ENCODE results near the gene BLTP2.

BLTP2 gene

GRCh38 chr17:28688481-28688880 is 43.5 kb upstream of the BLTP2 start:
- H3K36me3 ChIP-seq (ENCODE audit: control insufficient read depth, low read length): peaks cover 74% of the 10 kb centered on the region
- no peak overlapping the region for H3K4me2 ChIP-seq (ENCODE audit: low read length)
- no peaks in the 10 kb centered on the region for H3K9me3 ChIP-seq (ENCODE audit: control insufficient read depth, insufficient read depth, low read length)
- no peaks in the 10 kb centered on the region for H3K79me2 ChIP-seq (ENCODE audit: control insufficient read depth, low read length)
- H3F3A ChIP-seq (ENCODE audit: control insufficient read depth, insufficient read depth): no peaks in the 10 kb centered on the region
- no peaks in the 10 kb centered on the region for H3K4me1 ChIP-seq (ENCODE audit: control insufficient read depth, low read length)
- H3K4me3 ChIP-seq (ENCODE audit: low read length): no peak overlapping the region
- H3K27ac ChIP-seq (ENCODE audit: low read depth, low read length): no peak overlapping the region
- H4K20me1 ChIP-seq (ENCODE audit: control insufficient read depth, insufficient read depth, low read depth, low read length): no peaks in the 10 kb centered on the region
- TF ChIP-seq CTCF (IDR thresholded peaks at IDR 0.05; ENCODE audit: low read depth, low read length, poor library complexity, severe bottlenecking): no peak
- no peak for TF ChIP-seq EZH2phosphoT487 (IDR thresholded peaks at IDR 0.05; ENCODE audit: borderline replicate concordance, low read length)
- no peaks in the 10 kb centered on the region for H3K9me2 ChIP-seq (replicated peaks; ENCODE audit: control insufficient read depth, low read length)
- H3K27me3 ChIP-seq (ENCODE audit: control insufficient read depth, low read length): no peaks in the 10 kb centered on the region

GRCh38 chr17:28686296-28686695 is 41.3 kb upstream of the BLTP2 start:
- Histone ChIP-seq H4K20me1 (ENCODE audit: control insufficient read depth, insufficient read depth, low read depth, low read length) (no peaks in the 10 kb centered on the region), H3K79me2 (ENCODE audit: control insufficient read depth, low read length) (no peaks in the 10 kb centered on the region), H3K9me2 (replicated peaks; ENCODE audit: control insufficient read depth, low read length) (no peaks in the 10 kb centered on the region), H3K27ac (ENCODE audit: low read depth, low read length) (no peak overlapping the region), H3K27me3 (ENCODE audit: control insufficient read depth, low read length) (no peaks in the 10 kb centered on the region), H3K36me3 (ENCODE audit: control insufficient read depth, low read length) (peaks cover 94% of the 10 kb centered on the region), H3K9me3 (ENCODE audit: control insufficient read depth, insufficient read depth, low read length) (no peaks in the 10 kb centered on the region), H3K4me1 (ENCODE audit: control insufficient read depth, low read length) (no peaks in the 10 kb centered on the region), H3F3A (ENCODE audit: control insufficient read depth, insufficient read depth) (no peaks in the 10 kb centered on the region), H3K4me2 (ENCODE audit: low read length) (no peak overlapping the region), H3K4me3 (ENCODE audit: low read length) (no peak overlapping the region)
- no peak for TF ChIP-seq CTCF (IDR thresholded peaks at IDR 0.05; ENCODE audit: low read depth, low read length, poor library complexity, severe bottlenecking)
- no peak for TF ChIP-seq EZH2phosphoT487 (IDR thresholded peaks at IDR 0.05; ENCODE audit: borderline replicate concordance, low read length)

- no peaks in the 10 kb centered on the region for H3K9me2 ChIP-seq (replicated peaks; ENCODE audit: control insufficient read depth, low read length)
- no peak overlapping the region for H3K27ac ChIP-seq (ENCODE audit: low read depth, low read length)
- H3K79me2 ChIP-seq (ENCODE audit: control insufficient read depth, low read length): no peaks in the 10 kb centered on the region
- H3K27me3 ChIP-seq (ENCODE audit: control insufficient read depth, low read length): no peaks in the 10 kb centered on the region
- H3F3A ChIP-seq (ENCODE audit: control insufficient read depth, insufficient read depth): no peaks in the 10 kb centered on the region
- H3K4me3 ChIP-seq (ENCODE audit: low read length): no peak overlapping the region
- no peaks in the 10 kb centered on the region for H3K9me3 ChIP-seq (ENCODE audit: control insufficient read depth, insufficient read depth, low read length)
- no peak for TF ChIP-seq CTCF (IDR thresholded peaks at IDR 0.05; ENCODE audit: low read depth, low read length, poor library complexity, severe bottlenecking)
- no peak for TF ChIP-seq EZH2phosphoT487 (IDR thresholded peaks at IDR 0.05; ENCODE audit: borderline replicate concordance, low read length)
- H3K4me1 ChIP-seq (ENCODE audit: control insufficient read depth, low read length): no peaks in the 10 kb centered on the region
- H4K20me1 ChIP-seq (ENCODE audit: control insufficient read depth, insufficient read depth, low read depth, low read length): no peaks in the 10 kb centered on the region
- no peak overlapping the region for H3K4me2 ChIP-seq (ENCODE audit: low read length)
- peaks cover 93% of the 10 kb centered on the region for H3K36me3 ChIP-seq (ENCODE audit: control insufficient read depth, low read length)
These were observed 40.4 kb upstream of the BLTP2 start for GRCh38 chr17:28685366-28685765.

GRCh38 chr17:28684963-28685362 is 40.0 kb upstream of the BLTP2 start:
- Histone ChIP-seq H3F3A (ENCODE audit: control insufficient read depth, insufficient read depth) (no peaks in the 10 kb centered on the region), H3K27ac (ENCODE audit: low read depth, low read length) (no peak overlapping the region), H3K4me2 (ENCODE audit: low read length) (no peak overlapping the region), H3K36me3 (ENCODE audit: control insufficient read depth, low read length) (peaks cover 89% of the 10 kb centered on the region), H4K20me1 (ENCODE audit: control insufficient read depth, insufficient read depth, low read depth, low read length) (no peaks in the 10 kb centered on the region), H3K4me1 (ENCODE audit: control insufficient read depth, low read length) (no peaks in the 10 kb centered on the region), H3K4me3 (ENCODE audit: low read length) (no peak overlapping the region), H3K79me2 (ENCODE audit: control insufficient read depth, low read length) (no peaks in the 10 kb centered on the region), H3K9me2 (replicated peaks; ENCODE audit: control insufficient read depth, low read length) (no peaks in the 10 kb centered on the region), H3K27me3 (ENCODE audit: control insufficient read depth, low read length) (no peaks in the 10 kb centered on the region), H3K9me3 (ENCODE audit: control insufficient read depth, insufficient read depth, low read length) (no peaks in the 10 kb centered on the region)
- TF ChIP-seq CTCF (IDR thresholded peaks at IDR 0.05; ENCODE audit: low read depth, low read length, poor library complexity, severe bottlenecking): no peak
- no peak for TF ChIP-seq EZH2phosphoT487 (IDR thresholded peaks at IDR 0.05; ENCODE audit: borderline replicate concordance, low read length)
